HG03439 (cell line): ENCODE measurements around the gene LGALS3.

Source experiments
- ATAC-seq: cut with Tn5 transposase; IDR thresholded peaks from one replicate; pipeline ENCODE4 v1.9.1; 2021; ENCODE audit warnings: mild to moderate bottlenecking, moderate library complexity; ENCODE audit not compliant: unreplicated experiment

Gene LGALS3

DNA sequence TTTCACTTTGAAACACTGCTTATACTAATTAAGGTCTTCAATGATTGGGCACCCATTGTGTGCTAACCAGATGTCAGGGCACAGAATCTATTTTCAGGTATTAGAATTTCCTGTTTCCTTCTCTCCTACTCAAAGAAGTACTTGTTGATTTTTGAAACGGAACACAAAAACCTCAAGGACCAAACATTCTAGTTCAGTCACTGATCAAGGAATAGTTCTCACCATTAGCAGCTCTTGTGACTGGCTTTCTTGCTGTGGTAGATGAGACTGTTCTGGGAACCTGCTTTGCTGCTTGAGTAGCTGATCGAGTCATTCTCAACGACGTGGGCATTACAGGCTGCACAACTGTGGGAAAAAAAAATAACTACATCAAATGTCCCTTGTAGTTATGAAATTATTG is 51.4 kb downstream of the LGALS3 start:
- peak; percentile 64 for ATAC-seq

DNA sequence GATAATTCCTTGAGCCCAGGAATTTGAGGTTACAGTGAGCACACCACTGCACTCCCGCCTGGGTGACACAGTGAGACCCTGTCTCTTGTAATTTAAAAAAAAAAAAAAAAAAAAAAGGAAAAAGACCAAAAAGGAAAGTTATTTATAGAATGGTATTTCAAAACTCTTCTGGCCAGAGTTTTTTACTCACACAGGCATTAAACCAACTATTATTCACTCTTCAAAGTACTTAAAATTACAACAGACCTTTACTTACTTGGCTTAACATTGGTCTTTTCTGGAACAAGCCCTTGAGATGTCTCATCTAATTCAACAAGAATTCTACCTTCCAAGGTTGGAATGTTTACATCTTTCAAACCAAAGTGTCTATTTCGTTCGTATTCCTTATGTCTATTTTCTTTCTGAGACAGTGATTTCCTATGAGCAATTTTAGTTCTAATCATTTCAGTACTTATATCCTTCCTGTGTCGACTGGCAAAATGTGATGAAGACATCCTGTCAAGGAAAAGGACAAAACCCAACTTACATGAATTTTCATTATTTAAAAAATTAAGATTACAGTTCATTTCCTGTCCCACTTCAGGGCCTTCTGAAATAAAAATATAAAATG is 59.7 kb downstream of the LGALS3 start:
- no peak for ATAC-seq

DNA sequence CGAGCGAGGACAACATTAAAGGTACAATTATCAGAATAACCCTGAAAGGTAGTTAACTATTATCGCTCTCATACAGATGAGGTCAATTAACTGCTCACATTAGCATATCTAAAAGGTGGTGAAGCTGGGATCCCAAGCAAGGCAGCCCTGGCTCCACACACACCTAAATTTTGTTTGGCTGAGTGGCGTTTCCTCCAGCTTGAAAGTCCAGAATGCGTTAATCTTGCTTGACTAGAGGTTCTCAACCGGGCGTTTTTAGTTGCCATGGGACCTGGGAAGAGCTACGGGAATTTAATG is 61.8 kb downstream of the LGALS3 start:
- ATAC-seq, result no peak

DNA sequence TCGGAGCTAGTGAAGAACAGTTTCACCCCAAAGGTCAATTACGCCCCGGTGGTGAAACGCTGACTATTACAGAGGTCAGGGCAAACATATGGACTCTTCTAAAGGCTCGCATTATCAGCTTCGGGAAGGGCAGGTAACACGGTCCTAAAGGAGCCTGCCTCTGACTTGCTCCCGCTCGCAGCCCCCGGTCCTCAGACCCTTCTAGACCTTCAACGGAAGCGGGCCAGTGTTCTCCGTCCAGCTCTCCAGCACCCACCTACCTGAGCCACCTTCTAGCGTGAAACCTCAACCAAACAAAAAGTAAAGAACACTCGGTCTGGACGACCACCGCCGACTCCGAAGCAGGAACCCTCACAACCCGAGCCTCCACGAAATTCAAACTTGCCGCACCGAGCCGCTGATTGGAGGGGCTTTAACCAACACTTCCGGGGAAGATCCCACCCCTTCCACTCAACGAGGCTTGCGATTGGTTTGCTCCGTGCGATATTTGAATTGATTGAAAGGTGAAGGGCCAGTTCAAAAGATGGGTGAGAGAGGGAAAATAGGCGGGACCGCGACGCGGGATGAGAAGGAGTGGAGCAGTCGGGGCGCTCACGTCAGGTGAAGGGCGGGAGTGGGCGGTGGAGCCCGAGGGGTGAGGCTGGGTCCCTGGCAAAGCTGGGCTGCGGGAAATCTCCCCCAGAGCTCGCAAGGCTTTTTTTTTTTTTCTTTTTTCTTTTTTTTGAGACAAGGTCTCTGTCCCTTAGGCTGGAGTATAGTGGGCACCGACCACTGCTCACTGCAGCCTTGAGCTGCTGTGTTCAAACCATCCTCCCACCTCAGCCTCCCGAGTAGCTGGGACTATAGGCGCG is 62.4 kb downstream of the LGALS3 start, which contains the start of gene DLGAP5:
DLGAP5 (minus strand) TSS at position 383 of the 851 bp plus-strand sequence. CDS start 2,406 bp downstream, outside the sequence.
- peak; percentile 95 for ATAC-seq

DNA sequence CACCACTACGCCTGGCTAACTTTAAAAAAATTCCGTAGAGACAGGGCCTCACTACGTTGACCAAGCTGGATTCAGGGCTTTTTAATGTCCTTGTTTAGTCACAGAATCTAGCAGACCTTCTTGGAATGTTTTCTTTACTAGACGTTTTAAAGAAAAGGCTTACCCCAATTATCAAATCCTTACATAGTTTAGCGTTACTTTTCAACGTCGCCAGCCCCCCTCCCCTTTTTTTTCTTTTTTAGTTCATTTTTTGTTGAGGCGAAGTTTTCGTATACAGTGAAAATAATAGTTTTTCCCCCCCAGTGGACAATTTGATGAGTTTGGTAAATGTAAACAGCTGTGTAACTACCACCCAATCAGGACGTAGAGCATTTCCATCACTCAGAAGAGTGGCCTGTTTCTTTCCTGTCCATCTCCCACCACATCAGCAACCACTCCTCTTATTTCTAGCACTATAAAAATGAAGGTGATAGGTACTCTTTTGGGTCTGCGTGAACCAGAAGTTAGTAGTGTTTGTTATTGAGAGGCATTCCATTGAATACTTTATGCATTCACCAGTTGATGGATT is 63.1 kb downstream of the LGALS3 start:
- ATAC-seq, result no peak

DNA sequence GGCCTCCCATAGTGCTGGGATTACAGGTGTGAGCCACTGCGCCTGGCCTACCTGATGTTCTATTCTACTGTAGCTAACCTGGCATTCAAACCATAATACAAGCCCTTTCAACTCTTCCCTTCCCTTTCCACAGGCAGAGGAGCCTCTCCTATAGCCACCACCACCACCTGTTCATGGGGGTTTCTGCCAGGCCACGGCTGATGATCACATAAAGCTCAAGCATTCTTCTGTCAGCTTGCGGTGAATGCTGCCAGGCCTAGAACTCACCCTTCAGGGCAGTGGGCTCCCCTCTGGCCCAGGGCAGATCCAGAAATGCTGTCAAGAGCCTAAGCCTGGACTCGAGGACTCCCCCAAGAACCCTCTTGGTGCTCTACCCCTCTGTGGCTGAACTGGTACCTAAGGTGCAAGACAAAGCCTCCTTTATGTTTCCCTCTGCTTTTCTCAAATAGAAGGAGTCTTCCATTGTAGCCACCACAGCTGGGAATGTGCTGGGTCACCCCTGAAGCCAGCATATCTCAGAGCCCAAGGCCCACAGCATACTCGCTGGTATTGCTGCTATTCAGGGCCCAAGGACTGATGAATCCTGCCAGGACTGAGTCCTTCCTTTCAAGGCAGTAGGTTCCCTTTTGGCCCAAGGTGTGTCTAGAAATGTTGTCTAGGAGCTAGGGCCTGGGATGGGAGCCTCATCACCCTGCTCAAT is 65.8 kb downstream of the LGALS3 start:
- ATAC-seq, result no peak
